K562 (cell line): ENCODE data around the gene KRTAP10-12. TPM values are rescaled to one million over a fixed set of nuclear protein-coding genes. Genes with fewer than 3 reads are reported as not detected.

Experiments used
- ADNP ChIP-seq: fragments of 200-800 bp; sonication (Bioruptor generic); IDR thresholded peaks from 2 replicates; pipeline ENCODE4 v1.6.1; 2016; ENCODE audit warnings: missing genetic modification characterization, missing compliant biosample characterization
- ILF3 ChIP-seq: fragments of 450-650 bp; IDR thresholded peaks from 2 replicates; pipeline ENCODE4 v1.6.1; 2018; ENCODE audit warnings: antibody characterized with exemption, mild to moderate bottlenecking, moderate library complexity, borderline replicate concordance
- MCM5 ChIP-seq: fragments of 450-650 bp; IDR thresholded peaks from 2 replicates; pipeline ENCODE4 v1.6.1; 2016; ENCODE audit warnings: low read depth
- MITF ChIP-seq: IDR thresholded peaks from 2 replicates; pipeline ENCODE4 v1.6.1; 2014; ENCODE audit warnings: antibody characterized with exemption
- RB1 ChIP-seq: fragments of 450-650 bp; IDR thresholded peaks from 2 replicates; pipeline ENCODE4 v1.6.1; 2017; ENCODE audit warnings: low read depth, mild to moderate bottlenecking
- RNF219 ChIP-seq: fragments of 250-450 bp; sonication (Bioruptor Pico); IDR thresholded peaks from 2 replicates; pipeline ENCODE4 v1.5.0; 2022; ENCODE audit warnings: mild to moderate bottlenecking
- ZNF277 ChIP-seq: fragments of 250-450 bp; sonication (Bioruptor Pico); IDR thresholded peaks from 2 replicates; pipeline ENCODE4 v1.8.0; 2022; ENCODE audit warnings: inconsistent platforms, mild to moderate bottlenecking, moderate library complexity, borderline replicate concordance
- polyA plus RNA-seq, 8 experiments: library from polyadenylated mRNA; depleted of rRNA in 4 of 8; stranded (reverse) in 5 of 8; unstranded in 3 of 8; fragments of >200 nt; fragmentation: Nextera tagmentation in 2 of 8; fragmentation: Illumina TruSeq in 1 of 8; extraction: Ambion mirVana in 2 of 8; extraction: Trizol in 1 of 8; gene quantifications; 2 replicates each; pipeline versions ENCODE4 v1.2.1 to v1.2.3, GENCODE V29; 2011 to 2014; ENCODE audit warnings: inconsistent platforms in 1 of 8, missing spikeins in 1 of 8
- total RNA-seq, 7 experiments: library from RNA; depleted of rRNA in 6 of 7; stranded (reverse); fragments of >200 nt in 6 of 7; fragmentation: Illumina TruSeq in 2 of 7; extraction: Trizol in 2 of 7; gene quantifications; 2 replicates each; pipeline versions ENCODE4 v1.2.1 to v1.2.3, GENCODE V29; 2011 to 2021; ENCODE audit warnings: low replicate concordance in 1 of 7

The KRTAP10-12 gene
- total and polyA plus RNA-seq, 9 of the 15 experiments (the other 6 are each of a cell fraction or from before 2014, with no cell fraction given), result not detected

- no peak for TF ChIP-seq RB1
- TF ChIP-seq ZNF277 (CRISPR knock-in tag), result no peak
- TF ChIP-seq MITF, result no peak
- no peak for TF ChIP-seq ADNP (tag)
- TF ChIP-seq RNF219 (CRISPR knock-in tag), result no peak
- TF ChIP-seq ILF3, result no peak
- no peak for TF ChIP-seq MCM5
Observed at GRCh38 chr21:44658541-44658910, 38.4 kb upstream of the KRTAP10-12 start (continued).
